Mucosa of stomach (tissue), 1 donor: Measurements from ENCODE around the gene TMEM182.

Source experiments
- H3K27me3 ChIP-seq: one replicate; pipeline ENCODE4 v1.7.0; 2013; ENCODE audit warnings: mild to moderate bottlenecking, low read length; ENCODE audit not compliant: control insufficient read depth, insufficient read depth
- H3K36me3 ChIP-seq: one replicate; pipeline ENCODE4 v1.7.0; 2013; ENCODE audit warnings: low read length; ENCODE audit not compliant: control insufficient read depth, insufficient read depth
- H3K4me1 ChIP-seq: one replicate; pipeline ENCODE4 v1.7.0; 2013; ENCODE audit warnings: mild to moderate bottlenecking, low read length; ENCODE audit not compliant: control insufficient read depth, insufficient read depth
- H3K4me3 ChIP-seq: one replicate; pipeline ENCODE4 v1.7.0; 2013; ENCODE audit warnings: low read length
- H3K9ac ChIP-seq: one replicate; pipeline ENCODE4 v1.7.0; 2013; ENCODE audit warnings: mild to moderate bottlenecking, low read length, moderate library complexity
- H3K9me3 ChIP-seq: one replicate; pipeline ENCODE4 v1.7.0; 2013; ENCODE audit warnings: mild to moderate bottlenecking, low read length, moderate library complexity; ENCODE audit not compliant: control insufficient read depth
- donor health status: Pancreatic carcinoma.

TMEM182 gene

DNA sequence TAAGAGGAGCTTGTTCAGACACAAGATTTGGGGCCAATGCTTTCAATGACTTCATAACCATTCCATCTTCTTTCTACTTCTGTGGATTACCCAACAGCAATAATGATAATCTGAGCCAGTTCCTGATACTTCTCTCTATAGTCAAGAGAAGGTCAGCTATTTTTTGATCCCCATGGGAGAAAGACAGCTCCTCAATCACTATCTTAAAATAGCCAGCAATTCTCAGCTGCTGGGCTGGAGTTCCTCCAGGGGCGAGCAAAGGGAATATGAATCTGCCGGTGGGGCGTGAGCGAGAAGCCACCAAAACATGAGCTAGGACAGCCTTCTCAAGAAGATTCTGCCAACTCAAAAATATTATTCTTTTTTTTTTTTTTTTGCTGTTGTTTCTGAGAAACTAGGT lies at the start of gene TMEM182:
TSS of gene TMEM182 (plus strand) at position 269 of the 400 bp plus-strand sequence. CDS start 187 bp downstream, outside the sequence.
- Histone ChIP-seq H3K9ac (no peak within 1 kb of the TSS), H3K4me1 (no peaks in the 10 kb centered on the region), H3K36me3 (no peaks in the 10 kb centered on the region), H3K9me3 (no peaks in the 10 kb centered on the region), H3K27me3 (no peaks in the 10 kb centered on the region), H3K4me3 (no peak within 1 kb of the TSS)

GRCh38 chr2:102717308-102718018 lies 44.4 kb upstream of the TMEM182 start:
- no peaks in the 10 kb centered on the region for H3K9me3 ChIP-seq
- H3K36me3 ChIP-seq = peaks cover 12% of the 10 kb centered on the region
- no peak overlapping the region for H3K4me3 ChIP-seq
- H3K27me3 ChIP-seq = no peaks in the 10 kb centered on the region
- no peak overlapping the region for H3K9ac ChIP-seq
- no peaks in the 10 kb centered on the region for H3K4me1 ChIP-seq

DNA sequence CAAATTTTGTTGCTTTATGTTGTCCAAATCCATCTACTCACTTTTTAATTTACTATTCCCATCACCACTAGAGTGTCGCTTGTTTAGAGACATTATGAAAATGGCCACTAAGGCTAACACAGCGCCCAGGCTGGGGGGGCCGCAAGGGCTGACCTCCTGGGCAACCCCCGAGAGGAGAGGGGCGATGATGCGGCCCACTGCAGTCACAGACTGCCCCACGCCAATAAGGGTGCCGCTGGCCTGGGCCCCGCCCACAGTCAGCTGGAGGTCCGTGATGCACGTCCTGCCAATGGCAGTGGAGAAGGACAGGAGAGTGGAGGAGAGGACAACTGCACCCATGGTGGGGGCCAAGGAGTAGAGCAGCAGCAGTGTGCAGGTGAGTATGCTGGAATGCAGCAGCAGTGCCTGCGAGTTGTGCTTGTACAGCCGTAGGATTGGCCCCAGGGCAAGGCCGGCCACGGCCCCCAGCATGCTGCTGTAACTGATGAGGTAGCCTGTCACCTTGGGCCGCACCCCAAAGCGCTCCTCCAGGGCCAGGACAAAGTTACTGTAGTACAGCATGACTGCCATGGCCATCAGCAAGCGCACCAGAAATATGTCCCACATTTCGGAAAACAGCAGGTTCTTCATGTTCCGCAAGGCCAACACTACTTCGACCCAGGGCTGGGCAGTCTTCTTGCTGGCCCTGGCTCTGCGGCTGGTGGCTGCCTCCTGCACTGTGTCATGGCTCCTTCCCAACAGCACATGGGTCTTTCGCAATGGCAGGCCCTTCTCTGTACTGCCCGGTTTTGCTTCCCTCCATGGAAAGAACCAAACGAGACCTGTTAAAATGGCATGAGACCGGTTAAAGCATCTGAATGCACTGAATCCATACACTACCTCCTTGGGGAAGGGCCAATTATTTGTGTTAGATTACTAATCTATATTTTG lies 43.2 kb upstream of the TMEM182 start:
- H3K4me1 ChIP-seq = no peaks in the 10 kb centered on the region
- no peak overlapping the region for H3K4me3 ChIP-seq
- H3K36me3 ChIP-seq = peaks cover 12% of the 10 kb centered on the region
- H3K9ac ChIP-seq = no peak overlapping the region
- H3K9me3 ChIP-seq = no peaks in the 10 kb centered on the region
- no peaks in the 10 kb centered on the region for H3K27me3 ChIP-seq

- Histone ChIP-seq H3K36me3 (peaks cover 4% of the 10 kb centered on the region), H3K9ac (no peak overlapping the region), H3K27me3 (no peaks in the 10 kb centered on the region), H3K4me3 (no peak overlapping the region), H3K4me1 (peaks cover 5% of the 10 kb centered on the region), H3K9me3 (no peaks in the 10 kb centered on the region)
Measured at GRCh38 chr2:102724016-102724490, 37.8 kb upstream of the TMEM182 start.

DNA sequence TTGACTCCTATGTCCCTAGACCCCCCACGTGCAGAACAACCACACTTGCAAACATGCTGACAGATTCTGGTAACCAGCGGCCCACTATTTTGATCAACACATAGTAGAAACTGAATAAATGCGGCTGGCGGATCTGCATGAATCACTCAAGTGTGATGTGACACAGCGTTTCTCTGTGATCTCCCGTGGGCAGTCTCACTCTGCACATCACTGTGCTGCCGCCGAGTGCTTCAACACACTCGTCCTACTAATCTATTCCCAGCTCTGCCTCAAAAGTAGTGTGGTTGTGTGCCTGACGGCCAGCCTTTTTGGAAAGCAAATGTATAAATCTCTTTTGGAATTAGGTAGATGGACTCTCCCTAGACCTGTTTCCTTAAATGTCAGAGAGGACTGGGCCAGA lies 37.3 kb upstream of the TMEM182 start:
- no peak overlapping the region for H3K9ac ChIP-seq
- peaks cover 2% of the 10 kb centered on the region for H3K36me3 ChIP-seq
- H3K27me3 ChIP-seq = no peaks in the 10 kb centered on the region
- H3K4me3 ChIP-seq = no peak overlapping the region
- H3K9me3 ChIP-seq = no peaks in the 10 kb centered on the region
- peaks cover 5% of the 10 kb centered on the region for H3K4me1 ChIP-seq

DNA sequence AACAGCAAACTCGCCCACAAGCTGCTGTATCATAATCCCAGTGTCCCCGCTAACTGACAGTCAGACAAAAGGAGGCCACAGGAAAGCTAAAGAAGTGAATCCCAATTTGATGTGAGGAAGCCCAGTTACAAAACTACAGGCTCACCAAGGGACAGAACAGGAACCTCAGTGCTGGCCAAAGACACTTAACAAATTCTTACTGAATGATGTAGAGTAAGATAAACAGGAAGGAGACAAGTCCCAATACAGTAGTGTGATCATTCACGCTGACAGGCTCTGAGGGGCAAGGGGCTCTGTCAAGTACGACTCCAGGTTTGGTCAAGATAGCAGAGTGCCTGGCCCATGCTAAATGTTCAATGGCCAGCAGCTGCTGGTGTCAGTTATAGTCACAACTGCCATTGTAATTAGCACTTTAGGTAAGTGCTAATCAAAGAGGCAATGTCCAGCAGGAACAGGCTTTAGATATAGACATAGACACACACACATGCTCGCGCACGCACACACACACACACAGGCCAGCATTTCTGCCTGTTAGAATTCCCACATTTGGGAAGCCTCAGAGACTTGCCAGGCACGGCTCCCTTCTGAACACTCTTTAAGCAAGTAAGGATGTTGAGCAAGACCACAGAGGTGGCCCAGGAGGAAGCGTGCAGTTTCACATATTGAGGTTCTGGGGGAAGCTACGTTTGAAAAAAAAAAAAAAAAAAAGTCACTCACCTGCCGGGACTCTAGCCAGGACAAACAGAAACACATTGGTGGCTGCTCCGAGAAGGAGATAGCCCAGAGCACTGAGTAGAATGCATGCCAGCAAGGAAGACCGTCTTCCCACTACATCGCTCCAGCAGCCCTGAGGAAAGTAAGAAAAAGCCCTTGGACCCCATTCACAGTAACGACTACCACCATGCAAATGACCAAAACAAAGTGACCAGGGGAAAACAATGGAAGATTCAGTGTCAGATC lies 35.4 kb upstream of the TMEM182 start:
- H3K36me3 ChIP-seq = no peaks in the 10 kb centered on the region
- no peaks in the 10 kb centered on the region for H3K27me3 ChIP-seq
- no peak overlapping the region for H3K9ac ChIP-seq
- H3K4me3 ChIP-seq = no peak overlapping the region
- peaks cover 5% of the 10 kb centered on the region for H3K4me1 ChIP-seq
- H3K9me3 ChIP-seq = no peaks in the 10 kb centered on the region

DNA sequence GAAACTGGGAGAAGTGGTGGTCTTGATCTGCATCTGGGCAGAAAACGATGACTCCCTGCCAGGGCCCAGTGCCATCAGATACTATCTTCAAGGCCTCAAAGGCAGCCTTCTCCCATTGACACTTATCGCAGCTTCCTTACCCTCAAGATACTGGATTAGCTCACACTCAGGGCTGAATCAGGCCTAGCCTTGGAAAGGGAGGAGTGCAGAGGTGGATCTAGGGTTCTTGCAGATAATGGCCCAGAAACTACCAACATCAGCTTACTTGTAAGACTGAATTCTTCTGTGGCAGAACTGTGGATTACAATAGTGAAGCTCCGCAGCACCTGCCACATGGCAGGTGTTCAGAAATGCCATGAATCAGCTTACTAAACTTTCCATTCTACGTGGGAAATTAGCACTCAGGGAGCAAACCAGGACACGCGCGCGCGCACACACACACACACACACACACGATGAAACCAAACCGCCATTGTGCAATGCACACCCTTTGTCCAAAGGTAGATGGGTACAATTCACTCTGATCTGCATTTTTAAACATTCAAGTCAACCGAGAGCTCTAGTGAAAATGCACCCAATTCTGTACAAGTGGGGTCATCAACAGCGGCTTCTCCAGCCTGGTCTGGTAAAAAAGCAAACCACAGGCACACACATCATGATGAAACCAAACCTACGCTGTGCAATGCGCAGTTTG lies 26.3 kb upstream of the TMEM182 start:
- Histone ChIP-seq H3K4me1 (peaks cover 9% of the 10 kb centered on the region), H3K9me3 (no peaks in the 10 kb centered on the region), H3K27me3 (no peaks in the 10 kb centered on the region), H3K4me3 (peak overlapping the region; percentile 60), H3K9ac (peak overlapping the region; percentile 81), H3K36me3 (no peaks in the 10 kb centered on the region)

- no peaks in the 10 kb centered on the region for H3K27me3 ChIP-seq
- peak overlapping the region; percentile 81 for H3K9ac ChIP-seq
- no peaks in the 10 kb centered on the region for H3K9me3 ChIP-seq
- no peaks in the 10 kb centered on the region for H3K36me3 ChIP-seq
- H3K4me1 ChIP-seq = peaks cover 9% of the 10 kb centered on the region
- peak overlapping the region; percentile 60 for H3K4me3 ChIP-seq
Measured at GRCh38 chr2:102736110-102736409, 25.8 kb upstream of the TMEM182 start.

DNA sequence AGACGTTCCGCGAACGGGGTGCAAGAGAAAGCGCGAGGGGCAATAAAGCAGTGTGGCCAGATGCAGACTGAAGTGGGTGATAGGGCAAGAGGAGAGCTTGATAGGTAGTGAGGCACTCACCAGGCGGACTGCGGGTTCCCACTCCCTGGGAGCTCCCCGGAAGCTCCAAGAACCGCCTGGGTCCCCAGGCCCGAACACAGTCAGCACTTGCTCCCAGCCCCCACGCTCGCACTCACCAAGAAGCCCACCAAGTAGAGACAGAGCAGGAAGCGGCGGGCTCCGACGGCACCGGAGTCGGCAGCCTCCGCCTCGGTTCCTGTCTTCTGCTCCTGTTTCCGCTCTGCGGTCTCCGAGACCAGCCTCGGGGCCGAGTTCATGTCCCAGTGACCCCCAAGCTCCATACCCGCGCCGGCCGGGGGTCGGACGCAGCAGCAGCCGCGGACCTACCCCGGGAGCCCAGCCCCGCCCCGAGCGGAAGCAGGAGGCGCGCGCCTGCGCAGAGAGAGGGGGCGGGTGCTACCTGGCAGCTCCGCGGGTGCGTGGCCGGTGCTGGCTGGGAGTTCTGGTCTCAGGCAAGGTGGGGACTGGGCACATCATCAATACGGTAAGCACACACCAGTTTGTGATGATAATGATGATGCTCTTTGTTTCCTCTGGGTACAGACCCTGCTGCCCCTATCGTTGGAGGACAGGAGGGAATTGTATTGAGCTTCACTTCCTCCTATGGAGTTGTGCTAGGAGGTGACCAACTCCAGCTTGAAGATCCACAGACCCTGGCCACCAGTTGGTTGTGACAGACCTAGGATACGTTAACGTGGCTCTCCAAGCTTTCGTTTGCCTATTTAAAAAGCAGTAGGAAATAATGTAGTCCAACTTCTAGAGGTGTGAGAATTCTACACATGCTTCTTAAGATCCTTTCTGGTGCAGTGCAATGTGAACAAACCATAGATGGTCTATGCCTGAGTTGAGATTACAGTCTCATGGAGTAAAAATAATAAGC lies 25.1 kb upstream of the TMEM182 start:
- peak overlapping the region; percentile 60 for H3K4me3 ChIP-seq
- no peaks in the 10 kb centered on the region for H3K9me3 ChIP-seq
- peak overlapping the region; percentile 81 for H3K9ac ChIP-seq
- H3K36me3 ChIP-seq = no peaks in the 10 kb centered on the region
- peaks cover 9% of the 10 kb centered on the region for H3K4me1 ChIP-seq
- H3K27me3 ChIP-seq = no peaks in the 10 kb centered on the region

- Histone ChIP-seq H3K27me3 (no peaks in the 10 kb centered on the region), H3K9ac (no peak overlapping the region), H3K36me3 (no peaks in the 10 kb centered on the region), H3K4me3 (peak overlapping the region; percentile 60), H3K4me1 (peaks cover 9% of the 10 kb centered on the region), H3K9me3 (no peaks in the 10 kb centered on the region)
Measured at GRCh38 chr2:102737431-102737830, 24.4 kb upstream of the TMEM182 start.
